Retina (tissue), 1 donor: ENCODE results near the gene IL6R.
"Not testable (repeated sequence)": the region's sequence is repeated elsewhere in the genome, so short reads cannot be mapped to it uniquely, and the experiment has no call there.

Experiments used
- DNase-seq: peaks from one replicate; pipeline ENCODE4 v3.0.0-alpha.2; 2016

The IL6R gene

GRCh38 chr1:154485106-154485505, 80.0 kb downstream of the IL6R start:
- no peak for DNase-seq

- DNase-seq, result no peak
Observed at GRCh38 chr1:154485910-154486496, 80.9 kb downstream of the IL6R start.

GRCh38 chr1:154486756-154487155, 81.6 kb downstream of the IL6R start:
- not testable (repeated sequence) for DNase-seq

GRCh38 chr1:154488922-154489321, 83.8 kb downstream of the IL6R start:
- DNase-seq, result no peak

- DNase-seq, result no peak
Observed at GRCh38 chr1:154489695-154490274, 84.6 kb downstream of the IL6R start.

GRCh38 chr1:154490317-154490716, 85.2 kb downstream of the IL6R start:
- DNase-seq, result no peak

GRCh38 chr1:154492115-154492514, 87.0 kb downstream of the IL6R start:
- DNase-seq, result no peak

GRCh38 chr1:154493276-154493675, 88.1 kb downstream of the IL6R start:
- no peak for DNase-seq

GRCh38 chr1:154495496-154496273, 90.5 kb downstream of the IL6R start:
- no peak for DNase-seq

- DNase-seq, result no peak
Observed at GRCh38 chr1:154496383-154496782, 91.2 kb downstream of the IL6R start.

GRCh38 chr1:154497026-154497806, 92.1 kb downstream of the IL6R start:
- no peak for DNase-seq

- no peak for DNase-seq
Observed at GRCh38 chr1:154499446-154499845, 94.3 kb downstream of the IL6R start.

- no peak for DNase-seq
Observed at GRCh38 chr1:154500533-154500932, 95.4 kb downstream of the IL6R start.

- peak; percentile 63 for DNase-seq
Observed at GRCh38 chr1:154501423-154502065, 96.4 kb downstream of the IL6R start.

- no peak for DNase-seq
Observed at GRCh38 chr1:154502066-154502743, 97.1 kb downstream of the IL6R start, which contains the start of the genes SHE and TDRD10. TSS of gene SHE (minus strand) at chr1:154502412. CDS start at chr1:154502026, 386 bp downstream. TSS of gene TDRD10 (plus strand) at chr1:154502219. CDS start at chr1:154506904, 4,685 bp downstream.

GRCh38 chr1:154502744-154503115, 97.6 kb downstream of the IL6R start:
- DNase-seq, result peak; percentile 73

- no peak for DNase-seq
Observed at GRCh38 chr1:154503898-154504297, 98.8 kb downstream of the IL6R start.

GRCh38 chr1:154512760-154513159, 107.6 kb downstream of the IL6R start:
- DNase-seq, result no peak

GRCh38 chr1:154514066-154514553, 109.0 kb downstream of the IL6R start:
- DNase-seq, result no peak

GRCh38 chr1:154517661-154518060, 112.5 kb downstream of the IL6R start:
- no peak for DNase-seq
